Astrocyte (in vitro differentiated cells and primary cell): Measurements from ENCODE around the gene PSME4.

Experiments used
- CTCF ChIP-seq: IDR thresholded peaks from 2 replicates; pipeline ENCODE4 v1.5.1; 2011; ENCODE audit warnings: low read depth, mild to moderate bottlenecking, inconsistent platforms, low read length, moderate library complexity; ENCODE audit not compliant: insufficient read depth
- EZH2 ChIP-seq: IDR thresholded peaks from 2 replicates; pipeline ENCODE4 v1.6.1; 2012; ENCODE audit warnings: mild to moderate bottlenecking, low read length, inconsistent platforms; ENCODE audit not compliant: insufficient read depth

- TF ChIP-seq CTCF (no peak), EZH2 (no peak)
These were observed 18.5 kb upstream of the PSME4 start for GRCh38 chr2:53989210-53989862.
